Endothelial cell of hepatic sinusoid (primary cell): Measurements from ENCODE around the gene EFCAB14.
"Not testable (repeated sequence)": the region's sequence is repeated elsewhere in the genome, so short reads cannot be mapped to it uniquely, and the experiment has no call there.

Source experiments
- in situ Hi-C: cut with HindIII; loops from 2 replicates; pipeline ENCODE4 v1.10.0; 2017; ENCODE audit warnings: low sequenced_read_pairs

The EFCAB14 gene

DNA sequence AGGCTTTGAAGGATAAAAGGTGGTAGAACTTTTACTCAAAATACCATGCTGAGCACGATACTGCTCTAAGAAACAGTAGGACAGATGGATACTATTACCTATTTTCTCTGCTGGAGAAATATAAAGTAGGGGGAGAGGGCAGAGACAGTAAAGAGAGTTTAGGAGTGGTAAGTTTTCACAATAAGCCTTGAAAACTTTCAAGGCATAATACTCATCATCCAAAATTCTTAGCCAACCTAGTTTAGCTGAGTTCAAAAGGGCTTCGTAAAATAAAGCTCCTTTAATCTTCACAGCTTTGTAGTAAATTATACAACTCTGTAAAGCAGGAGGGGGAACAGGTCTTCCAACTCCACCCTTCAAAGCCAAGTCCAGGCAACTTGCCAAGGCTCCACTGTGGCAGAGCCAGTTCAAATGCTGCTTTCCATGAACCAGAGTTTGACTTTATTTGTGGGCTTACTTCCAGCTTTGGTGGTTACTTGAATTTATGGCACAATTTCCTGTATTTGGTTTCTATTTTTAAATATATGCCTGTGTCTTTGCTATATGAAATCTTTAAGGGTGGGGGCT lies 31.7 kb downstream of the EFCAB14 start:
- in situ Hi-C loops = no loop called here

- in situ Hi-C loops = no loop called here
Observed at GRCh38 chr1:46686255-46686654, 32.7 kb downstream of the EFCAB14 start.

DNA sequence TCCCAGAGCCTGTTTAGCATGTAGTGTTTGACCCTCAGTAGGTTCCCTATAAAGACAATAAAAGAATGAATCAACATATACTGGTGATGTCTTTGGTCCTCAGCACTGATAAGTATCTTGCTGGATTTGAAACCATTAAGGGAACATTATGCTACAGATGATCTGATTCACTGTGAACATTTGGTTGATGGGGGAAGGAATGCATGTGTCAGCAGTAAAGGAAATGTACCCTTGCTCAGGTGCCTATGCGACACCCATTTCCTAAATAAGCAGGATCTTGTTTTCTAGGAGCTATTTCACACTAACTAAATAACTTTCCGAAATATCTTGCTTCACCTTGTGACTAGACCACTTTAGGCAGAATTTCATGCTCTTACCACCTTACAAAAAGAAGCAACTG lies 34.2 kb downstream of the EFCAB14 start:
- in situ Hi-C loops = no loop called here

DNA sequence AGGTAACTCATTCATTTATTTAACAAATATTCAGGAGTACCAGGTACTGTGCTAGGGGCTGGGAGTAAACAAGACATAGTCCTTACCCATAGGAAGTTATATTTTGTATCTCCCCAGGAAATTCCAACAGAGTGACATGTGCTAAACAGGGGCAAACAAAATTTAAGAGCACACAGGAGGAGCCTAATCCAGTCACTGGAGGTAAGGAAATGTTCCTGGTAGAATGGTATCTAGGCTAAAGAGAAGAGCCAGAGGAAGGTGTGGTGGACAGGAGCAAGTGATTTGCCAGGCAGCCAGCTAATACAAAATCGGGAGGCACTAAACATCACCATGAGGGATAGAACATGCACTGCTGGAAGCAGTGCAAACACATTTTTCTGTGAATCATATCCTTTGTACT lies 36.9 kb downstream of the EFCAB14 start:
- in situ Hi-C loops = no loop called here

DNA sequence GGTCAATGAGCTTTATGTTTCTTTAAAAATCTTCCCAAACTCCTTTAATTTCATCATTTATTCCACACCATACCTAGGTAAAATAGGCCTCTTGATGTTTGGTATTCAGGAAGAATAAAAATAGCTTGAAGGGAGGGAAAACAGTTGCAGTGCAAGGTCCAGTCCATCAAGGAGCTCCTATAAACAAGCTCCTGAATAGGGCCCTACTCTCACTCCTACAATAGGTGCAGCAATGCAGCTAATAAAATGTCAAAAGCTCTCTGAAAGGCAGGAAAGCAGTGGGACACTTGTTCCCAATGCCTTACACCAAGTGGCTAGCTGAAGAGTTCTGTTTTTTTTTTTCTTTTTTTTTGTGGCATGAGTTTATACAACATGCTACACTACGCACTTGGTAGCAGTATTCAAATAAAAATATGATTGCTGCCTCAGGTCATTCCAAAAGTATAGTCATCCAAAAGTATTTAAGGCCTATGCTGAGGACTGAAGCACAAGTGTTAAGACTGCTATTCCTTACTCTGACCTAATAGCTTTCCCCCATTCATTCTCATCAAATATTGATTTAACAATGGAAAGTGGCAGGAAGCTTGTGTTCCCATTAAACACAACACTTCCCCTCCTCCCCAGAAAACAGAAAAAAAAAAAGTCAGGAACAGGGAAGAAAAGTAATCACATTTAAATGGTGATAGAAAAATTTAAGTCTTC lies 37.4 kb downstream of the EFCAB14 start:
- in situ Hi-C loops = no loop called here

DNA sequence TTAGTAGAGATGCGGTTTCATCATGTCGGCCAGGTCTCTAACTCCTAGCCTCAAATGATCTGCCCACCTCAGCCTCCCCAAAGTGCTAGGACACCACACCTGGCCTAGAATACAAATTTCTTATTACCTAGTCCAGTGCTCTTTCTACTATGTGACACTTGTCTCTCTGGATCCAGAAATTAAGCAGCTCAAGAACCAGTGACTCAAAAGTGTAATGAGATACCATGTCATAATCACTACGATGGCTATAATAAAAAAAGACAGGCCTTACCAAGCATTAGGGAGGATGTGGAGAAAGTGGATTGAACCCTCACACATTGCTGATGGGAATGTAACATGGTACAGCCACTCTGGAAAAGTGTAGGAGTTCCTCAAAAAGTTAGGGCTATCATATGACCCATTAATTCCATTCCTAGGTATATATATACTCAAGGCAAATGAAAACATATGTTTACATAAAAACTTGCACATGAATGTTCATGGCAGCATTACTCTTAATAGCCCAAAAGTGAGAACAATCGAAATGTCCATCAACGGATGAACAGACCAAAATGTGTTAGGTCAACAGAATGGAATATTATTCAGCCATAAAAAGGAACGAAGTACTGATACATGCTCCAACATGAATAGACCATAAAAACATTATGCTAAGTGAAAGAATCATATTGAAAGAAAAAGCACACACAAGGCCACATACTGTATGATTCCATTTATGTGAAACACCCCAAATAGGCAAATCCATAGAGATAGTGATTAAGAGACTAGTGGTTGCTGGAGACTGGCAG lies 38.9 kb downstream of the EFCAB14 start:
- in situ Hi-C loops = no loop called here

DNA sequence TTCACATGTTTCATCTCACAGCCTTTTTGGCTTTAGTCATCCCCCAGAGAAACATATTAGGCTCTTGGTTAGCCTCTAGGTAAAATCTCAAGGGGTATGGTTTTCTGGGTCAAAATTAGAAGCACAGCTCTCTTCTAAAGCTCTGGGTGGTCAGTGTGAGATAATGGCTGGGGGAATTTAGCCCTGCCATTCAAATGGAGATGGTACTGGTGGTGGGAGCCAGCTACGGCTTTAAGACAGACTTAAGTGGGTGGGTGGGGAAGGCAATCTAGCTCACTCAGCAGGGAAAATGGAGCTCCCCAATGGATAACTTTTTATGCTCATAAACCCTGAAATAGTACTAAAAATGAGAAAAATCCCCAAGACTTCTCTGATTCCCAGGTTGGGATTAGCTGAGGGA lies 41.6 kb downstream of the EFCAB14 start:
- in situ Hi-C loops = no loop called here

GRCh38 chr1:46676531-46676930 lies 42.4 kb downstream of the EFCAB14 start:
- in situ Hi-C loops = no loop called here

DNA sequence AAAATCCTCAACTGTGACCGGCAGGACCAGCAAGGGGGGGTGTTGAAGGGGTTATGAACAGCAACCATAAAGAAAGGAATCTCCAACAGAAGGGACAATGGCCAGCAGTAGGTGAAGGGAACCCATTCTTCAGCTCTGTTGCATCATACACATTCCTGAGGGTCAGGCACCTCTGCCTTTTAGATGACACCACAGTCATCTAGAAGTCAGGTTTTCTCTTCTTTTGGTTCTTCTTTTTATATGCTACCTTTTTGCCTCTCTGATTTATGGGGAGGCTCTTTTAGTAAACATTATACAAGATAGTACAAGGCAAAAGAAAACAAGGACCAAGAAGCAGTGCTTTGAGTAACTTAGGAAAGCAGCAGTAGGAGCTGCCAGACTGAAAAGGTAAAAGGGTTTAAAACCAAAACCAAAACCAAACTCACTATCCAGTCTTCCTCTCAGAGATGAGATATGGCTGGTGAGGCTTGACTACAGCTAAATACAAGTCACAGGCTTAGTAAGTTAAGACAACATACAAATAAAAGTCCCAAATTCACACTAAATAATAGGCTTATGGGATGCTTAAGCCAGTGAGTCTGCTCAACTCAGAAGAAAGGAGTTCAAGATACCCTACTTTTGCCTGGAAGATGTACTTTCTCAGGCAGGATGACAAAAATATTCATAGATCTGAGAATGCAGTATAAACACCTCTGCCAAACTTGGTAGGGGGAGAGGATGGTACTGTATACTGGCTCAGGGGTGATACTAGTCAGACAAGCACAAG lies 43.2 kb downstream of the EFCAB14 start:
- in situ Hi-C loops = no loop called here

- in situ Hi-C loops = no loop called here
Observed at GRCh38 chr1:46673749-46674182, 45.1 kb downstream of the EFCAB14 start.

- in situ Hi-C loops = no loop called here
Observed at GRCh38 chr1:46672696-46673095, 46.2 kb downstream of the EFCAB14 start.

GRCh38 chr1:46671554-46671953 lies 47.4 kb downstream of the EFCAB14 start, which contains the start of gene TEX38:
Gene TEX38, plus strand, starts transcription at chr1:46671854. Its CDS starts 81 bp downstream, at chr1:46671935.
- in situ Hi-C loops = no loop called here

DNA sequence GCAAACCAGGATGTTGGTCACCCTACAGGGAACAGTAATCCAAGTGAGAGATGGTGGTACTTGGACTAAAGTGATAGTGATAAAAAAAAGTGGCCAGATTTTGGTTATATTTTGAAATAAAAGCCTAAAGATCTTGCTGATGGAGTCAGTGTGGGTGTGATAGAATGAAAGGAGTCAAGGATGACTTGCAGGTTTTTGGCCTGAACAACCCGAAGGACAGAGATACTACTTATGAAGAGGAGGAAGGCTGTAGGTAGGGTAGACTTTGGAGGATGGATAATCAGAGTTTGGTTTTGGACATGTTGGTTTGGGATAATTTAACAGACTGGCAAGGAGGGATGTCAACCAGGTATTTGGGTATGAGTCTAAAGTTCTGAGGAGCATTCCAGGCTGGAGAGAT lies 48.8 kb downstream of the EFCAB14 start:
- in situ Hi-C loops = no loop called here

DNA sequence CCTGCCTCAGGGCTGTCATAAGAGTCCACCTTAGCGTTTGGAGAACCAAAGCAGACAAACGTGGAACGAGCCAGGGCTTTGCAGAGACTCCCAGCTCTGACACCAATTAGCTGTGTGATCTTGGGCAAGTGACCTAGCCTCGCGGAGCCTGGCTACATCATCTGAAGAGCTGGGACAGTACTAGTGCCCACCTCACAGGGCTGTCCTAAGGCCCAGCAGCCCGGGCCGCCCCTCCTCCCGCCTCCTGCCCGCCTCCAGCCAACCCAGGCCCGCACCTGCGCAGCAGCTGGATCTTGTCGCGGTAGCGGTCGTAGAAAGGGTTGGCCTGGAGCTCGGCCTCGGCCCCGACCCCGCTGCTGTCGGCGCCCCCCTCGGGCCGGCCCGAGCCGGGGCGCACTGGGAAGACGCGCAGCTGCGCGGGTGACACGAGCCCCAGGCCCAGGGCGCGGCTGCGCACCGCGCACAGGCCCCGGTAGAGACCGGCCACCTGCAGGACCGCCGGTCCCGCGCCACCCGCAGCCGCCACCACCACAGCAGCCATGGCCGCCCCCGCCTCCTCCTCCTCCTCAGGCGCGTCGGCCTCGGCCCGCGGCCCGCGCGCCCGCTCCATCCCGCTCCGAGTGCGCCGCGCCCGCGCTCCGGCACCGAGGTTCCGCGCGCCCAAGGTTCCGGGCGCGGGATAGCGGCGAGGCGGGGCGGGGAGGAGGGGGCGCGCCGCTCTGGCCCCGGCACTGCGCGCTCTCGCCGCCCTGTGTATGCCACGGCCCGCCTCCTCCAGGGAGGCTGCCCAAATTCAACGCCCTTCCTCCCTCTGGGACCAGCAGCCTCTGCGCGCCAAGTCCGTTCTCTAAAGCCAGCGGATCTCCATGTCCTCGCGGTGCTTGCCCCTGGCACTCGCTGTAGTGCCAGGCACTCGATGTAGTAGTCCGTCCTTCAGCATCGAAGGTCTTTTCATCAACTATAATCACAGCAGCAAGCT lies 50.8 kb downstream of the EFCAB14 start, which contains the start of gene ATPAF1:
Gene ATPAF1, minus strand, starts transcription at position 583 of the 979 bp plus-strand sequence. Its CDS starts 42 bp downstream, at position 541.
- in situ Hi-C loops = loop anchor here (5.0 kb wide), 1 partner anchor 61 kb away; no protein-coding TSS in a partner anchor

DNA sequence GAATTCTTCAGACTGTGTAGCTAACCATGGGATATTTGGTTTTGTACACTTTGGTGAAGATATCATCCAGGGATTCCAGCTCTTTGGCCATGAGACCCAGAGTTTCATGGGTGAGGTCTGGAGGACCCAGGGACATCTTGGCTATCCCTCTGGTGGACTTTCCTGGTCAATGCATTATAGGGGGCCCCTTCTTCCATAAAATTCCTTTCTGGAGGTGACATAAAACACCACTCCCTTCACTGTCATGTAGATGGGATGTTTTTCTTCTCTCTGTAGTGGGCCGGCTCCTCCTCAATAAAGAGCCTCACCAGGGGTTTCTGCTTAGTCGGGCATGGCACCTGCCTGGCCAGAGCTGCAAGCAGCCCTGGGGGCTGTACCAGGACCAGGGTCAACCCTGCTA lies 52.9 kb downstream of the EFCAB14 start:
- in situ Hi-C loops = loop anchor here (5.0 kb wide), 1 partner anchor 59 kb away; no protein-coding TSS in a partner anchor

- in situ Hi-C loops = not testable (repeated sequence)
Observed at GRCh38 chr1:46662919-46663318, 56.0 kb downstream of the EFCAB14 start.

DNA sequence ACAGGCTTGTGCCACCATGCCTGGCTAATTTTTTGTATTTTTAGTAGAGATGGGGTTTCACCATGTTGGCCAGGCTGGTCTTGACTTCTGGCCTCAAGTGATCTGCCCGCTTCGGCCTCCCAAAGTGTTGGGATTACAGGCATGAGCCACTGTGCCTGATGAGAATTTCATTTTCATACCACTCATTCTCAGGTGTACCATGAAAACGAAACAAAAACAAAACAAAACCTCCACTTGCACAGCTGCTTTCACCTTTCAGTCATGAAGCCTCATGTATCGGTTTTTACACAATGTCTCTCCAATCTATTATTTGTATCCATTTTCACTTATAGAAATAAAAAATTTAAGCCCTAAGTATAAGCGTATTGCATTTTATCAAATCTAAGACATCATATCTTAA lies 58.8 kb downstream of the EFCAB14 start:
- in situ Hi-C loops = not testable (repeated sequence)

DNA sequence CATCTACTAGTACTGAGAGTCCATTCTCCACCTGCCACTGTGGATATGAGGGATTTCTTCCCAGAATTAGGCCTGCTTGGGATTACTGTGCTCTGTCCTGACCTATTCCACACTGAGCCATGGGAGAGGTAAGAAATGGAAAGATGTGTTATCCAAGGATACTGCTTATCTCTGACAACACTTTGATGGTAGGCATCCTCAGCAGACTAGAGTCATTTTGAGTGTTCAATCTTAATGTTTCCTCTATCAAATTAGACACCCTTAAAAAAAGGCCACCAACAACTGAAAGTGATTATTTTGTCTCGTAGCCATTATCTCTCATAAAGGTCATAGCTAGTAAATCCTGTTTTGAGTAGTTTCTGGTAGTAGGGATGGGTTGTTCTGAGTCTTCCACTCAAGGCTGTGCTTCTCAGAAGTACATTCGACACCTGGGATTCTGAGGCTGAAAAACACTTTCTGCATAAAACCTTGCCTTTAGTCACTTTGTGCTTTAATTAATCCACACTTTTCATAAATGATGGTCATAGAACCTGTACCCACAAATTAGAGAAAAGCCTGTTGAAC lies 59.5 kb downstream of the EFCAB14 start:
- in situ Hi-C loops = no loop called here

GRCh38 chr1:46657775-46658174 lies 61.1 kb downstream of the EFCAB14 start:
- in situ Hi-C loops = no loop called here
